T-helper 9 cell (primary cell): Measurements from ENCODE around the gene OR6X1.

ENCODE experiments used
- DNase-seq: peaks from one replicate; pipeline ENCODE4 v3.0.0-alpha.2; 2020
- total RNA-seq, 2 donors: gene quantifications; one replicate each; lab custom pipeline; 2026; lab: John Stamatoyannopoulos, UW

The OR6X1 gene
- 0 reads per million in 2 donors for total RNA-seq

GRCh38 chr11:123754101-123754568 lies at the start of gene OR6X1:
Gene OR6X1 (minus strand): TSS chr11:123754518. CDS start chr11:123754518, 0 bp downstream.
- DNase-seq: no peak

- DNase-seq: no peak
Measured at GRCh38 chr11:123801765-123802164, 47.4 kb upstream of the OR6X1 start.

GRCh38 chr11:123800036-123800435 lies 45.7 kb upstream of the OR6X1 start:
- no peak for DNase-seq

- DNase-seq: no peak
Measured at GRCh38 chr11:123799438-123799837, 45.1 kb upstream of the OR6X1 start.

- DNase-seq: no peak
Measured at GRCh38 chr11:123798513-123799252, 44.4 kb upstream of the OR6X1 start.

- no peak for DNase-seq
Measured at GRCh38 chr11:123798079-123798478, 43.8 kb upstream of the OR6X1 start.

- DNase-seq: no peak
Measured at GRCh38 chr11:123797541-123797940, 43.2 kb upstream of the OR6X1 start.

- no peak for DNase-seq
Measured at GRCh38 chr11:123797114-123797513, 42.8 kb upstream of the OR6X1 start.

GRCh38 chr11:123796226-123796625 lies 41.9 kb upstream of the OR6X1 start:
- DNase-seq: no peak

- no peak for DNase-seq
Measured at GRCh38 chr11:123783536-123783935, 29.2 kb upstream of the OR6X1 start.

- DNase-seq: no peak
Measured at GRCh38 chr11:123778511-123778910, 24.2 kb upstream of the OR6X1 start.

- no peak for DNase-seq
Measured at GRCh38 chr11:123775715-123776549, 21.6 kb upstream of the OR6X1 start.

GRCh38 chr11:123775289-123775688 lies 21.0 kb upstream of the OR6X1 start:
- DNase-seq: no peak

GRCh38 chr11:123773959-123774358 lies 19.6 kb upstream of the OR6X1 start:
- DNase-seq: no peak

- no peak for DNase-seq
Measured at GRCh38 chr11:123773026-123773425, 18.7 kb upstream of the OR6X1 start.

- DNase-seq: no peak
Measured at GRCh38 chr11:123771664-123772063, 17.3 kb upstream of the OR6X1 start.

- DNase-seq: no peak
Measured at GRCh38 chr11:123770712-123771111, 16.4 kb upstream of the OR6X1 start.

GRCh38 chr11:123765601-123766000 lies 11.3 kb upstream of the OR6X1 start:
- DNase-seq: no peak

- DNase-seq: no peak
Measured at GRCh38 chr11:123762422-123762821, 8.1 kb upstream of the OR6X1 start.

GRCh38 chr11:123760894-123761293 lies 6.6 kb upstream of the OR6X1 start:
- no peak for DNase-seq

- DNase-seq: no peak
Measured at GRCh38 chr11:123757976-123758375, 3.7 kb upstream of the OR6X1 start.

GRCh38 chr11:123755813-123756212 lies 1.5 kb upstream of the OR6X1 start:
- DNase-seq: no peak

GRCh38 chr11:123755344-123755743 lies 1.0 kb upstream of the OR6X1 start:
- no peak for DNase-seq

GRCh38 chr11:123753110-123753509 lies 1.2 kb downstream of the OR6X1 start:
- DNase-seq: no peak
